ENCODE data around the gene CALHM4. TPM values are rescaled to one million over a fixed set of nuclear protein-coding genes. Genes with fewer than 3 reads are reported as not detected.
A peak's percentile ranks its signal among the peaks of the same experiment; 100 is the strongest.
"Not testable (repeated sequence)": the region's sequence is repeated elsewhere in the genome, so short reads cannot be mapped to it uniquely, and the experiment has no call there.

The CALHM4 gene
- polyA plus RNA-seq, 4 donors = 0.49 to 0.79 (median 0.61) TPM

- peak; percentile 95 to 97 (median 96) for DNase-seq (ENCODE audit: low read depth in 4 of 4, low spot score in 3 of 4)
These were observed 17.5 kb downstream of the CALHM4 start, which contains the start of gene RWDD1 for GRCh38 chr6:116570856-116571682. RWDD1 (plus strand) TSS chr6:116571504; CDS start chr6:116571583, 79 bp downstream.

- DNase-seq (ENCODE audit: low read depth in 4 of 4, low spot score in 3 of 4) = no peak
These were observed 18.1 kb downstream of the CALHM4 start for GRCh38 chr6:116571683-116572000.

- no peak for DNase-seq (ENCODE audit: low read depth in 4 of 4, low spot score in 3 of 4)
These were observed 18.6 kb downstream of the CALHM4 start for GRCh38 chr6:116572162-116572561.

- DNase-seq (ENCODE audit: low read depth in 4 of 4, low spot score in 3 of 4) = no peak
These were observed 21.7 kb downstream of the CALHM4 start for GRCh38 chr6:116575227-116575626.

- DNase-seq (ENCODE audit: low read depth in 4 of 4, low spot score in 3 of 4) = no peak
These were observed 23.9 kb downstream of the CALHM4 start for GRCh38 chr6:116577486-116577885.

- DNase-seq (ENCODE audit: low read depth in 4 of 4, low spot score in 3 of 4) = no peak
These were observed 24.8 kb downstream of the CALHM4 start for GRCh38 chr6:116578335-116578734.

- DNase-seq (ENCODE audit: low read depth in 4 of 4, low spot score in 3 of 4) = no peak
These were observed 25.6 kb downstream of the CALHM4 start for GRCh38 chr6:116579143-116579542.

GRCh38 chr6:116580198-116580597 is 26.6 kb downstream of the CALHM4 start:
- DNase-seq (ENCODE audit: low read depth in 4 of 4, low spot score in 3 of 4) = no peak

GRCh38 chr6:116586276-116586675 is 32.7 kb downstream of the CALHM4 start:
- DNase-seq (ENCODE audit: low read depth in 4 of 4, low spot score in 3 of 4) = no peak

GRCh38 chr6:116586738-116587137 is 33.2 kb downstream of the CALHM4 start:
- DNase-seq (ENCODE audit: low read depth in 4 of 4, low spot score in 3 of 4) = no peak

- DNase-seq (ENCODE audit: low read depth in 4 of 4, low spot score in 3 of 4) = no peak
These were observed 41.7 kb downstream of the CALHM4 start for GRCh38 chr6:116595247-116595646.

- DNase-seq (ENCODE audit: low read depth in 4 of 4, low spot score in 3 of 4) = no peak
These were observed 43.3 kb downstream of the CALHM4 start for GRCh38 chr6:116596815-116597214.

GRCh38 chr6:116603916-116604315 is 50.4 kb downstream of the CALHM4 start:
- DNase-seq (ENCODE audit: low read depth in 4 of 4, low spot score in 3 of 4) = not testable (repeated sequence)

- DNase-seq (ENCODE audit: low read depth in 4 of 4, low spot score in 3 of 4) = not testable (repeated sequence)
These were observed 51.3 kb downstream of the CALHM4 start for GRCh38 chr6:116604868-116605267.

- DNase-seq (ENCODE audit: low read depth in 4 of 4, low spot score in 3 of 4) = no peak
These were observed 52.4 kb downstream of the CALHM4 start for GRCh38 chr6:116605935-116606334.

Other genes starting within 250 kb of the CALHM4 start
- gene DSE, start 182.8 kb upstream of the CALHM4 start, polyA plus RNA-seq (ENCODE audit: insufficient read length in 4 of 4) = 10 to 100 TPM; 37.1 to 46.7 (median 43.2) TPM
- gene CALHM6, start 92.4 kb upstream of the CALHM4 start, polyA plus RNA-seq (ENCODE audit: insufficient read length in 4 of 4) = 1 to 10 TPM; 2.8 to 5.6 (median 4.6) TPM
- gene CALHM5, start 42.1 kb upstream of the CALHM4 start, polyA plus RNA-seq (ENCODE audit: insufficient read length in 4 of 4) = 1 to 10 TPM; 2.2 to 3.8 (median 3.4) TPM
- under 1 TPM; 0.23 to 0.73 (median 0.39) TPM for gene TRAPPC3L, start 8.1 kb upstream of the CALHM4 start, polyA plus RNA-seq (ENCODE audit: insufficient read length in 4 of 4)
- 10 to 100 TPM; 71.3 to 83.5 (median 80.1) TPM for gene RWDD1, start 17.8 kb downstream of the CALHM4 start, polyA plus RNA-seq (ENCODE audit: insufficient read length in 4 of 4)
- gene RSPH4A, start 62.7 kb downstream of the CALHM4 start, polyA plus RNA-seq (ENCODE audit: insufficient read length in 4 of 4) = 1 to 10 TPM; 2.3 to 3.3 (median 2.9) TPM
- 10 to 100 TPM; 11.8 to 15.2 (median 14.5) TPM for gene ZUP1, start 115.0 kb downstream of the CALHM4 start, polyA plus RNA-seq (ENCODE audit: insufficient read length in 4 of 4)
- gene KPNA5, start 127.5 kb downstream of the CALHM4 start, polyA plus RNA-seq (ENCODE audit: insufficient read length in 4 of 4) = 10 to 100 TPM; 16.8 to 23.8 (median 21.5) TPM
- 10 to 100 TPM in 1 of 4 donors, 1 to 10 TPM in 3; 5.8 to 11.3 (median 7.3) TPM for gene FAM162B, start 212.0 kb downstream of the CALHM4 start, polyA plus RNA-seq (ENCODE audit: insufficient read length in 4 of 4)